Body of pancreas (tissue), 4 donors: ENCODE measurements around the gene ACER2. TPM values are rescaled to one million over a fixed set of nuclear protein-coding genes. Genes with fewer than 3 reads are reported as not detected.

Experiments used
- ATAC-seq: fragments of 150-250 bp; one replicate; pipeline ENCODE4 v1.9.1; 2016
- DNase-seq, 4 donors: peaks; one replicate each; pipeline ENCODE4 v3.0.0-alpha.2; 2019
- H3K27ac ChIP-seq, 4 donors: fragments of 200-600 bp; sonication (generic); 1 replicate in 3 of 4; 2 replicates in 1 of 4; pipeline versions ENCODE4 v1.5.1 to v1.6.1; 2016 to 2019; ENCODE audit warnings: mild to moderate bottlenecking in 1 of 4, mixed read lengths in 1 of 4, moderate library complexity in 1 of 4
- H3K27me3 ChIP-seq, 2 donors: fragments of 200-600 bp; sonication (generic); one replicate each; pipeline ENCODE4 v1.6.0; 2016; ENCODE audit warnings: mild to moderate bottlenecking in 1 of 2
- H3K36me3 ChIP-seq, 2 donors: fragments of 200-600 bp; sonication (generic); replicated peaks in 1 of 2; 2 replicates each; pipeline ENCODE4 v1.5.1; 2016; ENCODE audit warnings: low read depth in 2 of 2; ENCODE audit not compliant: insufficient read depth in 1 of 2
- H3K4me1 ChIP-seq: fragments of 200-600 bp; sonication (generic); one replicate; pipeline ENCODE4 v1.6.0; 2016
- H3K4me3 ChIP-seq, 2 donors: fragments of 200-600 bp; sonication (generic); 1 replicate in 1 of 2; 2 replicates in 1 of 2; pipeline ENCODE4 v1.5.1; 2016 to 2019
- H3K9me3 ChIP-seq, 3 donors: fragments of 200-600 bp; sonication (generic); 1 replicate in 2 of 3; 2 replicates in 1 of 3; pipeline ENCODE4 v1.5.1; 2016
- CTCF ChIP-seq, 7 experiments: fragments of 450-650 bp in 4 of 7; fragments of 200-600 bp in 3 of 7; sonication (generic) in 3 of 7; IDR thresholded peaks; one replicate each; pipeline ENCODE4 v1.5.1; 2016 to 2019; ENCODE audit warnings: antibody characterized with exemption in 7 of 7
- POLR2A ChIP-seq, 3 donors: fragments of 450-650 bp; IDR thresholded peaks; one replicate each; pipeline ENCODE4 v1.6.1; 2016; ENCODE audit warnings: antibody characterized with exemption in 3 of 3, mild to moderate bottlenecking in 2 of 3
- WGBS, 2 donors: methylation state at CpG; one replicate each; pipeline ENCODE4 v1.1.5; 2017; 5-methylcytosine and 5-hydroxymethylcytosine counted together
- intact Hi-C: fragments of 100-400 bp; cut with DNase I; formaldehyde crosslinking; loops from one replicate; pipeline ENCODE4 v1.15.1; 2023
- total RNA-seq, 2 donors: library from RNA; depleted of rRNA; stranded (reverse); fragments of >200 nt; gene quantifications; one replicate each; pipeline ENCODE4 v1.1.0, GENCODE V29; 2016

The ACER2 gene
- total RNA-seq, 2 donors from 2014 or later, result 5.3 to 8.0 TPM

- WGBS, 2 donors, result 41 to 54% methylated on average over 4 of the region's 4 CpGs
- H3K4me3 ChIP-seq, result no peak overlapping the region
- H3K9me3 ChIP-seq, result no peaks in the 10 kb centered on the region
- intact Hi-C loops, result no loop called here
- peak overlapping the region; percentile 64 to 80 (median 76) for H3K27ac ChIP-seq
- peak; percentile 50 for ATAC-seq
- no peaks in the 10 kb centered on the region for H3K27me3 ChIP-seq
- TF ChIP-seq CTCF (IDR thresholded peaks at IDR 0.05) (no peak), POLR2A (IDR thresholded peaks at IDR 0.05) (no peak)
- H3K4me1 ChIP-seq, result peaks cover 40% of the 10 kb centered on the region
- H3K36me3 ChIP-seq, result no peaks in the 10 kb centered on the region
- DNase-seq, result peak; percentile 19 to 56 (median 46)
These were observed 4.3 kb upstream of the ACER2 start for GRCh38 chr9:19404283-19405075.

- no peak for TF ChIP-seq CTCF (IDR thresholded peaks at IDR 0.05)
- TF ChIP-seq POLR2A (IDR thresholded peaks at IDR 0.05), result no peak
- intact Hi-C loops, result no loop called here
- 83 to 95% methylated on average over 1 of the region's 1 CpG for WGBS, 2 donors
- ATAC-seq, result no peak
- H3K4me1 ChIP-seq, result peaks cover 53% of the 10 kb centered on the region
- no peaks in the 10 kb centered on the region for H3K9me3 ChIP-seq
- no peaks in the 10 kb centered on the region for H3K27me3 ChIP-seq
- peak overlapping the region in 3 of 4 donors; percentile 63 to 80 (median 74) for H3K27ac ChIP-seq
- H3K4me3 ChIP-seq, result no peak overlapping the region
- no peaks in the 10 kb centered on the region for H3K36me3 ChIP-seq
- DNase-seq, result no peak
These were observed 3.0 kb upstream of the ACER2 start for GRCh38 chr9:19405771-19406170.

GRCh38 chr9:19408316-19408692 is 505 bp upstream of the ACER2 start:
- Histone ChIP-seq H3K4me3 (peak overlapping the region; percentile 90 to 94), H3K9me3 (no peaks in the 10 kb centered on the region), H3K36me3 (no peaks in the 10 kb centered on the region), H3K4me1 (peaks cover 59% of the 10 kb centered on the region), H3K27me3 (no peaks in the 10 kb centered on the region), H3K27ac (peak overlapping the region; percentile 53 to 93 (median 91))
- WGBS, 2 donors, result 3 to 4% methylated on average over 12 to 20 of the region's 20 CpGs
- no peak for TF ChIP-seq POLR2A (IDR thresholded peaks at IDR 0.05)
- no peak for TF ChIP-seq CTCF (IDR thresholded peaks at IDR 0.05)
- ATAC-seq (peak; percentile 20), DNase-seq (no peak)
- intact Hi-C loops, result no loop called here

GRCh38 chr9:19409401-19410194 is 789 bp downstream of the ACER2 start:
- H3K4me3 ChIP-seq, result peak overlapping the region; percentile 90 to 94
- DNase-seq, result peak; percentile 40 to 58 (median 52)
- peak; percentile 29 for ATAC-seq
- peak overlapping the region; percentile 72 to 93 (median 91) for H3K27ac ChIP-seq
- WGBS, 2 donors, result 2 to 5% methylated on average over 15 to 17 of the region's 17 CpGs
- intact Hi-C loops, result no loop called here
- peaks cover 46% of the 10 kb centered on the region for H3K4me1 ChIP-seq
- H3K27me3 ChIP-seq, result no peaks in the 10 kb centered on the region
- no peaks in the 10 kb centered on the region for H3K36me3 ChIP-seq
- no peak for TF ChIP-seq POLR2A (IDR thresholded peaks at IDR 0.05)
- peak in 1 of 7 experiments; percentile 5 for TF ChIP-seq CTCF (IDR thresholded peaks at IDR 0.05)
- H3K9me3 ChIP-seq, result no peaks in the 10 kb centered on the region
